Measurements from ENCODE around the gene LOC101059915.
A peak's percentile ranks its signal among the peaks of the same experiment; 100 is the strongest.
"Not testable (repeated sequence)": the region's sequence is repeated elsewhere in the genome, so short reads cannot be mapped to it uniquely, and the experiment has no call there.

The LOC101059915 gene

GRCh38 chrX:71659959-71660358, 7.4 kb upstream of the LOC101059915 start:
- no peaks in the 10 kb centered on the region for H3K36me3 ChIP-seq
- no peaks in the 10 kb centered on the region for H3K9me3 ChIP-seq (replicated peaks)
- no peak overlapping the region for H3K4me3 ChIP-seq
- no peak overlapping the region for H3K27ac ChIP-seq
- H3K27me3 ChIP-seq (replicated peaks) = no peaks in the 10 kb centered on the region
- no peak for DNase-seq (ENCODE audit: low read depth in 1 of 2, low spot score in 2 of 2)
- H3K4me1 ChIP-seq (replicated peaks) = no peaks in the 10 kb centered on the region

GRCh38 chrX:71660562-71661416, 6.6 kb upstream of the LOC101059915 start:
- Histone ChIP-seq H3K4me1 (replicated peaks) (no peaks in the 10 kb centered on the region), H3K9me3 (replicated peaks) (no peaks in the 10 kb centered on the region), H3K27me3 (replicated peaks) (no peaks in the 10 kb centered on the region), H3K4me3 (no peak overlapping the region), H3K36me3 (no peaks in the 10 kb centered on the region), H3K27ac (no peak overlapping the region)
- DNase-seq (ENCODE audit: low read depth in 1 of 2, low spot score in 2 of 2) = no peak

- no peak for DNase-seq (ENCODE audit: low read depth in 1 of 2, low spot score in 2 of 2)
- Histone ChIP-seq H3K27ac (no peak overlapping the region), H3K36me3 (no peaks in the 10 kb centered on the region), H3K4me3 (no peak overlapping the region), H3K4me1 (replicated peaks) (no peaks in the 10 kb centered on the region), H3K27me3 (replicated peaks) (no peaks in the 10 kb centered on the region), H3K9me3 (replicated peaks) (no peaks in the 10 kb centered on the region)
Measured at GRCh38 chrX:71661919-71662318, 5.4 kb upstream of the LOC101059915 start.

DNA sequence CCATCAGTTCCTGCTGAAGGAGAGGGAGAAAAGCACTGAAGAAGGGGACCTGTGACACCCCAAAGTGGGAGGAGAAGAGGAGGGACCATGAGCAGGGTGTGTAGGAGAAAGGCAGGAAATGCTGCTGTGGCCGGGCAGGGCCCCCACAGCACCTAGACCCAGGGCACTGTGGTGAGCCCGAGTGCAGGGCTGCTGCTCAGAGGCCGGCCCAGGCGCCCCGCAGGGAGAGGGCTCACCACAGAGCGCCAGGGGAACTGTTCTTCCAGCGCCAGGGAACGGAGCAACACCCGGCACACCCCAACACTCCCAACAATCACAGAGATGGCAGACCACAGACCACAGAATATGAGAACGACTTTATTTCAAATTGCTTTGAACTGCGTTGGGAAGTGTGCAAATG, 4.7 kb upstream of the LOC101059915 start:
- not testable (repeated sequence) for H3K27me3 ChIP-seq (replicated peaks); H3K4me1 ChIP-seq (replicated peaks); H3K36me3 ChIP-seq; DNase-seq (ENCODE audit: low read depth in 1 of 2, low spot score in 2 of 2); H3K27ac ChIP-seq; H3K9me3 ChIP-seq (replicated peaks); H3K4me3 ChIP-seq

- DNase-seq (ENCODE audit: low read depth in 1 of 2, low spot score in 2 of 2); H3K4me1 ChIP-seq (replicated peaks); H3K27ac ChIP-seq; H3K4me3 ChIP-seq; H3K9me3 ChIP-seq (replicated peaks); H3K36me3 ChIP-seq; H3K27me3 ChIP-seq (replicated peaks): not testable (repeated sequence)
Measured at GRCh38 chrX:71663238-71663637, 4.1 kb upstream of the LOC101059915 start.

GRCh38 chrX:71664202-71664601, 3.1 kb upstream of the LOC101059915 start:
- DNase-seq (ENCODE audit: low read depth in 1 of 2, low spot score in 2 of 2); H3K9me3 ChIP-seq (replicated peaks); H3K27me3 ChIP-seq (replicated peaks); H3K4me3 ChIP-seq; H3K4me1 ChIP-seq (replicated peaks); H3K27ac ChIP-seq; H3K36me3 ChIP-seq: not testable (repeated sequence)

DNA sequence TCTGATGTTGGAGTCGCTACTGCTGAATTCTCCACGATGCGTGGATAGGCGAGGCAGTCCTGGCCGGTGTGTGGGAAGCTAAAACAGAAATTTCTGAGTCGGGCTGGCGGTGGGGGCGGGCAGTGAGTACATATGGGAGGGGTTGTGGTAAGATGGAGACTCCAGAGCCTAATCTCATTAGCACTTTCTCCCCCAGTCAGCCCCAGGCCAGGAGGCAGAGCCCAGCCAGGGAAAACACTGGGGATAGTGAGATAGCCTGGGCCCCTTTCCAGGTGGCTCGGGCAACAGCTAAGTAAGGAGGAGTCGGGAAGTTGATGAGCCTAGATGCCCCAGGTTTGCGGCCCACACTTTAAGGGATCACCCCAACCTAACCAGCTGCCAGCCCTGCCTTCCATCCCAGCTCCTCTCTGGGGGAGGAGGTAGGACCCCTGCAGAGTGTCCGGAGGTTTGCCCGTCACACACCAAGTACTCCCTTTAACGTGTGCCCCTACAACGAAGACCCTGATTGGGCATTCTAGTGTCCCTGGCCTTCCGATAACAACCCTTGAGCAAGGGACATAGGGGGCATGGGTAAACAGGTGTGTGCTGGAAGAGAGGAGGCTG, 2.4 kb upstream of the LOC101059915 start:
- H3K27me3 ChIP-seq (replicated peaks) = no peaks in the 10 kb centered on the region
- no peak overlapping the region for H3K4me3 ChIP-seq
- no peak overlapping the region for H3K27ac ChIP-seq
- H3K9me3 ChIP-seq (replicated peaks) = no peaks in the 10 kb centered on the region
- no peaks in the 10 kb centered on the region for H3K36me3 ChIP-seq
- no peaks in the 10 kb centered on the region for H3K4me1 ChIP-seq (replicated peaks)
- DNase-seq (ENCODE audit: low read depth in 1 of 2, low spot score in 2 of 2) = no peak

GRCh38 chrX:71665747-71666146, 1.6 kb upstream of the LOC101059915 start:
- no peaks in the 10 kb centered on the region for H3K9me3 ChIP-seq (replicated peaks)
- no peak overlapping the region for H3K4me3 ChIP-seq
- no peaks in the 10 kb centered on the region for H3K27me3 ChIP-seq (replicated peaks)
- no peak overlapping the region for H3K27ac ChIP-seq
- no peaks in the 10 kb centered on the region for H3K4me1 ChIP-seq (replicated peaks)
- DNase-seq (ENCODE audit: low read depth in 1 of 2, low spot score in 2 of 2) = no peak
- H3K36me3 ChIP-seq = no peaks in the 10 kb centered on the region

DNA sequence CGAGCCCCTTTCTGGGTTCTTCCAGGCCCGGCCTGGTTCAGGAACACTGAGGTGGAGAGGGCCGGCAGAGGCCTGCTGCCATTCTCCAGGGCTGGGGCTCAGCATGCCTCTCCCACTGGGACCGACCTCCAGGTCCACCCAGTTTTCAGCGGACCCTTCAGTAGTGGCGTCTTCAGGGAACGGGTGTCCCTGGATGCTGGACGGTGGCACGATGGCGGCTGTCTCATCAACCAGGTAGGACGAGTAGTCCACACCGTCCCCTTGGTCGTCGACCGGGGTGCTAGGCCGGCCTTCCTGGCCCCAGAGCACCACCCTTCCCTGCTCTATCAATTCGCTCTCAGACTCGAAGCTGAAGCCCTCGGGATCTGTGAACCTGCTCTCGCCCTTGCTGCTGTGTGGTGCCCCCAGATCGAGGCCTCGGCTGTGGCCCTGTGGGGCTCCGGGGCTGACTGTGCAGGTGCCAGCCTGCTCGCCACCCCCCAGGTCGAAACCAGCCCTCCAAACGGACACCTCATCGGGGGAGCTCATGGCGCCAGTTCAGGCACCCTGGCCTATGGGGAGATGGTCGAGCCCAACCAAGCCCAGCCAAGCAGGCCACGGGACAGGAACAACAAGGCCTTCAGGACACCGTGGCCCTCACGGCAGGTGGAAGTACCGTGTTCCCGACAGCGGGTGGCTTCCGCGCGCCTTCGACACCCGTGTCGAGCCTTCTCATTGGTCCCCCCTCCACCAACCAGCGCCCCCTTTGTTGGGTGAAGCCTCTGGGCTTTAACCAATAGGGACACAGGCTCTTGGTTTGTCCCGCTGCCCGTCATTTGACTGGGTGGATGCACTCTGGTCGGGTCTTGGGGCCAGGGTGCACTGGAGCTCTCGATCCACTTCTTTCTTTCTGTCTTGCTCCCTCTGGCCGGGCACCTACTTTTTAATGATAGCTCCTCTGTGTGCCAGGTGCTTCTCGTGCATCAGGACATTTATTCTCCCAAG, 814 bp upstream of the LOC101059915 start:
- H3K4me3 ChIP-seq = no peak overlapping the region
- H3K27me3 ChIP-seq (replicated peaks) = no peaks in the 10 kb centered on the region
- no peaks in the 10 kb centered on the region for H3K4me1 ChIP-seq (replicated peaks)
- no peak for DNase-seq (ENCODE audit: low read depth in 1 of 2, low spot score in 2 of 2)
- H3K9me3 ChIP-seq (replicated peaks) = no peaks in the 10 kb centered on the region
- H3K27ac ChIP-seq = no peak overlapping the region
- H3K36me3 ChIP-seq = no peaks in the 10 kb centered on the region

DNA sequence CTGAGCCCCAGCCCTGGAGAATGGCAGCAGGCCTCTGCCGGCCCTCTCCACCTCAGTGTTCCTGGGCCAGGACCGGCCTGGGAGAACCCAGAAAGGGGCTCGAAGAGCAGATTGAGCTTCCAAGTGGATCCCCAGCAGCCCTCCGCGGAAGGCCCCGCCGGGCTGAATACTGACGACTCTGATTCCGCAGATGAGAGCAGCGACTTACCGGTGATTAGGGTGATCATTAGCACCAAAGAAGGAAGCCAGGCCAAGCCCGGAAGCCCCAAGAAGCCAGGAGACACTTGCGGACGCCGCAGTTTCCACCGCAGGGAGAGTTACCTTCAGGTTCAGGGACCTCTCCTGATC, 876 bp downstream of the LOC101059915 start:
- no peaks in the 10 kb centered on the region for H3K9me3 ChIP-seq (replicated peaks)
- no peak overlapping the region for H3K4me3 ChIP-seq
- no peaks in the 10 kb centered on the region for H3K4me1 ChIP-seq (replicated peaks)
- H3K27ac ChIP-seq = no peak overlapping the region
- DNase-seq (ENCODE audit: low read depth in 1 of 2, low spot score in 2 of 2) = peak in 1 of 2 experiments; percentile 17
- no peaks in the 10 kb centered on the region for H3K27me3 ChIP-seq (replicated peaks)
- H3K36me3 ChIP-seq = no peaks in the 10 kb centered on the region

DNA sequence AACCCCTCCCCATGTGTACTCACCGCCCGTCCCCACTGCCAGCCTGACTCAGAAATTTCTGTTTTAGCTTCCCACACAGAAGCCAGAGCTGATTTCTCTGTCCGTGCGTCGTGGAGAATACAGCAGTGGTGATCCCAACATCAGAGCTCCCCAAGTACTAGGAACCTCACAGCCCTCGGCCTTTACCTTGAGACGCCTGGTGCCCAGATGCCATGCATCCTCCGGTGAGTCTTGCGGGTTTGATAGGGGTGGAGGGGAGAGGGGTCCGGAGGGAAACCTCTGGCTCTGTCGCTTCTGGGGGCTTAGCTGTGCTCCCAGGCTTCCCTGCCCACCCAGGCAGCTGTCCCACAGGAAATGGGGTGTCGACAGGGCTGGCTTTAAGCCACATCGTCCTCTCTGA, 2.1 kb downstream of the LOC101059915 start:
- no peaks in the 10 kb centered on the region for H3K9me3 ChIP-seq (replicated peaks)
- H3K36me3 ChIP-seq = no peaks in the 10 kb centered on the region
- no peak overlapping the region for H3K4me3 ChIP-seq
- DNase-seq (ENCODE audit: low read depth in 1 of 2, low spot score in 2 of 2) = peak in 1 of 2 experiments; percentile 17
- no peaks in the 10 kb centered on the region for H3K27me3 ChIP-seq (replicated peaks)
- no peaks in the 10 kb centered on the region for H3K4me1 ChIP-seq (replicated peaks)
- H3K27ac ChIP-seq = no peak overlapping the region

DNA sequence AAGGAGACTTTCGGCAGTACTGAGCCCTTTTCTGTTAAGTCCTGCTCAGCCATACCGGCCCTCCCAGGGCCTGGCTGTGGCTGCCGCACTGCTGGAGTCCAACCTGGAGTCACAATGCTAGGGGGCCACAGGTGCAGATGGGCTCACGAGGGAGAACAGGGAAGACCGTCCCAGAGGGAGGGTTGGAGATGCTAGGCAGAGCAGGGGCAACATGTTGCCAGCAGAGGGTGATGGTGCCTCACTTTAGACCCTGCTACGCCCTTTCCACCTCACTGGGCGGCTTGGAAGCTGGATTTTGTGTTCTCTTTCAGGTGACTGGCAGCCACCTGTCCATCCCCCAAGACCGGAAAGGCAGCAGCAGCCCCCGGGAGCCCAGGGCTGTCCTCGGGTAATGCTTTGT, 2.6 kb downstream of the LOC101059915 start:
- H3K27me3 ChIP-seq (replicated peaks); H3K27ac ChIP-seq; H3K36me3 ChIP-seq; H3K9me3 ChIP-seq (replicated peaks); H3K4me3 ChIP-seq; H3K4me1 ChIP-seq (replicated peaks): not testable (repeated sequence)
- peak in 1 of 2 experiments; percentile 25 for DNase-seq (ENCODE audit: low read depth in 1 of 2, low spot score in 2 of 2)

DNA sequence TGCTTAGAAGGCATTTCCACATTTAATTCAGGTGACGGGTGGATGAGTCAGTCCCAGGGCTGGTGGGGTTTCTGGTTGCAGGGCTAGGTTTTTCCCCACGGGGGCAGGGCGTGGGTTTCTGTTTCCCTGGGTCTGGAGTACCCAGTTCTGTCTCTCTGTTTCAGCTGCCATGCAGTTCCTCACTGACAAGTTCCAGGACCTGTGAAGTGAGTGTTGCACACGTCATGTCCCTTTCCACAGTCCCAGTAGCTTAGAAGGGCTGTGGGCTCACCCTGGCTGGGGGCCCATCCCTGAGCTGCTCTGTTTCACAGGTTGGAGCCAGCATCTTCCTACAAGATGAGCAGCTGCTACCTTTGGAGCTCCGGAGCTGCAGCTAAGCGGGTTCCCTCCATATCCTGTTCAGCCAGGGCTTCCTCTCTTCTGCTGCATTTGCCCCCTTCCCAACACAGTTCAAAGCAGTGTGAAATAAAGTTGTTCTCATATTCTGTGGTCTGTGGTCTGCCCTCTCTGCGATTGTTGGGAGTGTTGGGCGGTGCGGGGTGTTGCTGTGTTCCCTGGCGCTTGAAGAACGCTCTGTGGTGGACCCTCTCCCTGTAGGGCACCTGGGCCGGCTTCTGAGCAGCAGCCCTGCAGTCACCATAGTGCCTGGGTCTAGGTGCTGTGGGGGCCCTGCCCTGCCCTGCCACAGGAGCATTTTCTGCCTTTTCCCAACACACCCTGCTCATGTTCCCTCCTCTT, 3.9 kb downstream of the LOC101059915 start:
- no peaks in the 10 kb centered on the region for H3K9me3 ChIP-seq (replicated peaks)
- H3K27ac ChIP-seq = no peak overlapping the region
- H3K27me3 ChIP-seq (replicated peaks) = no peaks in the 10 kb centered on the region
- no peak for DNase-seq (ENCODE audit: low read depth in 1 of 2, low spot score in 2 of 2)
- H3K4me3 ChIP-seq = no peak overlapping the region
- no peaks in the 10 kb centered on the region for H3K4me1 ChIP-seq (replicated peaks)
- no peaks in the 10 kb centered on the region for H3K36me3 ChIP-seq
